GM12892 (cell line): ENCODE measurements around the gene KIF26B.
"Not testable (repeated sequence)": the region's sequence is repeated elsewhere in the genome, so short reads cannot be mapped to it uniquely, and the experiment has no call there.

Experiments used
- DNase-seq: peaks from one replicate; pipeline ENCODE4 v3.0.0; 2011; ENCODE audit not compliant: insufficient read length
- FAIRE-seq: peaks from 2 replicates; lab custom pipeline; 2011; peaks lifted over from hg19 to GRCh38; lab: Jason Lieb, UNC
- POLR2A ChIP-seq: IDR thresholded peaks from 2 replicates; pipeline ENCODE4 v1.6.1; 2011; ENCODE audit warnings: low read depth, low read length, control low read depth
- POLR2AphosphoS5 ChIP-seq: IDR thresholded peaks from 2 replicates; pipeline ENCODE4 v1.6.1; 2011; ENCODE audit warnings: low read depth, low read length, control low read depth
- TAF1 ChIP-seq: IDR thresholded peaks from 2 replicates; pipeline ENCODE4 v1.6.1; 2011; ENCODE audit warnings: low read depth, mild to moderate bottlenecking, control low read depth, low read length, borderline replicate concordance

Gene KIF26B

GRCh38 chr1:245301921-245302320 is 147.1 kb downstream of the KIF26B start:
- DNase-seq (no peak), FAIRE-seq (no peak)
- no peak for TF ChIP-seq TAF1
- TF ChIP-seq POLR2AphosphoS5, result no peak
- TF ChIP-seq POLR2A, result no peak

GRCh38 chr1:245304698-245305097 is 149.9 kb downstream of the KIF26B start:
- FAIRE-seq (no peak), DNase-seq (no peak)
- TF ChIP-seq TAF1 (no peak), POLR2AphosphoS5 (no peak), POLR2A (no peak)

- no peak for TF ChIP-seq POLR2AphosphoS5
- TF ChIP-seq POLR2A, result no peak
- no peak for TF ChIP-seq TAF1
- no peak for DNase-seq
- FAIRE-seq, result no peak
These were observed 151.2 kb downstream of the KIF26B start for GRCh38 chr1:245306020-245306419.

- DNase-seq (no peak), FAIRE-seq (no peak)
- TF ChIP-seq TAF1 (no peak), POLR2A (no peak), POLR2AphosphoS5 (no peak)
These were observed 152.0 kb downstream of the KIF26B start for GRCh38 chr1:245306628-245307410.

GRCh38 chr1:245310571-245311531 is 156.1 kb downstream of the KIF26B start:
- peak; percentile 33 for FAIRE-seq
- no peak for TF ChIP-seq POLR2A
- TF ChIP-seq POLR2AphosphoS5, result no peak
- no peak for TF ChIP-seq TAF1

GRCh38 chr1:245311887-245312536 is 157.2 kb downstream of the KIF26B start:
- FAIRE-seq (no peak), DNase-seq (no peak)
- TF ChIP-seq POLR2A, result no peak
- TF ChIP-seq TAF1, result no peak
- no peak for TF ChIP-seq POLR2AphosphoS5

More at GRCh38 chr1:245310571-245311531, 156.1 kb downstream of the KIF26B start:
- DNase-seq, result peak; percentile 21

GRCh38 chr1:245313576-245313975 is 158.8 kb downstream of the KIF26B start:
- FAIRE-seq (no peak), DNase-seq (no peak)
- no peak for TF ChIP-seq POLR2AphosphoS5
- no peak for TF ChIP-seq POLR2A
- no peak for TF ChIP-seq TAF1

GRCh38 chr1:245316784-245317183 is 162.0 kb downstream of the KIF26B start:
- DNase-seq, result no peak
- no peak for FAIRE-seq
- no peak for TF ChIP-seq POLR2AphosphoS5
- no peak for TF ChIP-seq TAF1
- no peak for TF ChIP-seq POLR2A

GRCh38 chr1:245317217-245317616 is 162.4 kb downstream of the KIF26B start:
- FAIRE-seq (no peak), DNase-seq (no peak)
- no peak for TF ChIP-seq TAF1

- DNase-seq (no peak), FAIRE-seq (no peak)
- TF ChIP-seq POLR2A, result no peak
- no peak for TF ChIP-seq POLR2AphosphoS5
- no peak for TF ChIP-seq TAF1
These were observed 164.3 kb downstream of the KIF26B start for GRCh38 chr1:245319094-245319493.

GRCh38 chr1:245322673-245323072 is 167.9 kb downstream of the KIF26B start:
- TF ChIP-seq POLR2A (no peak), POLR2AphosphoS5 (no peak), TAF1 (no peak)
- no peak for DNase-seq
- FAIRE-seq, result no peak

GRCh38 chr1:245323765-245324164 is 169.0 kb downstream of the KIF26B start:
- DNase-seq, FAIRE-seq: not testable (repeated sequence)
